Kidney (tissue), 14 donors: ENCODE data around the gene ARSI. TPM values are rescaled to one million over a fixed set of nuclear protein-coding genes. Genes with fewer than 3 reads are reported as not detected.

Source experiments
- DNase-seq, 5 donors: peaks; one replicate each; pipeline ENCODE4 v3.0.0-alpha.2; 2013 to 2020
- FAIRE-seq: peaks from 2 replicates; lab custom pipeline; 2012; peaks lifted over from hg19 to GRCh38; lab: Jason Lieb, UNC
- H3K27ac ChIP-seq, 2 donors: one replicate each; pipeline ENCODE4 v1.7.0; 2013; ENCODE audit warnings: low read depth in 2 of 2, low read length in 2 of 2, inconsistent platforms in 1 of 2
- H3K27me3 ChIP-seq: one replicate; pipeline ENCODE4 v1.7.1; 2013; ENCODE audit warnings: low read length, inconsistent platforms; ENCODE audit not compliant: control insufficient read depth, insufficient read depth
- H3K36me3 ChIP-seq, 3 donors: one replicate each; pipeline versions ENCODE4 v1.7.0 to v1.7.1; 2013; ENCODE audit warnings: low read length in 3 of 3, control low read depth in 1 of 3, inconsistent platforms in 1 of 3; ENCODE audit not compliant: insufficient read depth in 3 of 3, control insufficient read depth in 2 of 3
- H3K4me1 ChIP-seq, 3 donors: one replicate each; pipeline versions ENCODE4 v1.7.0 to v1.7.1; 2013; ENCODE audit warnings: low read length in 3 of 3, inconsistent platforms in 1 of 3, low read depth in 1 of 3; ENCODE audit not compliant: control insufficient read depth in 2 of 3, insufficient read depth in 2 of 3
- H3K4me3 ChIP-seq, 3 donors: one replicate each; pipeline versions ENCODE4 v1.7.0 to v1.8.1; 2013; ENCODE audit warnings: low read length in 3 of 3, control low read depth in 1 of 3, inconsistent platforms in 1 of 3
- H3K9ac ChIP-seq, 3 donors: one replicate each; pipeline versions ENCODE4 v1.7.0 to v1.7.1; 2013; ENCODE audit warnings: low read length in 3 of 3, control low read depth in 1 of 3, inconsistent platforms in 1 of 3
- H3K9me3 ChIP-seq, 3 donors: one replicate each; pipeline versions ENCODE4 v1.7.0 to v1.7.1; 2013; ENCODE audit warnings: low read length in 3 of 3, control low read depth in 1 of 3, inconsistent platforms in 1 of 3; ENCODE audit not compliant: control insufficient read depth in 2 of 3, insufficient read depth in 1 of 3
- CTCF ChIP-seq: IDR thresholded peaks from 3 replicates; pipeline ENCODE4 v1.5.1; 2012; ENCODE audit warnings: mild to moderate bottlenecking, moderate library complexity, borderline replicate concordance; ENCODE audit not compliant: insufficient read depth; ENCODE audit errors: extremely low read depth
- intact Hi-C: fragments of 100-400 bp; cut with DNase I; formaldehyde crosslinking; loops from one replicate; pipeline ENCODE4 v1.11.1; 2022
- polyA plus RNA-seq: library from polyadenylated mRNA; stranded (reverse); fragments of 350-450 nt; fragmentation: Illumina TruSeq; extraction: RNeasy Lipid Tissue Mini Kit (QIAGEN cat#74804); gene quantifications from one replicate; pipeline ENCODE4 v1.2.3, GENCODE V29; 2014; ENCODE audit warnings: low read depth, low replicate concordance; ENCODE audit not compliant: insufficient read depth
- total RNA-seq: library from RNA; stranded (reverse); fragmentation: NEBNext Ultra II Directional; extraction: Animal tissue kit (Norgen Biotek cat#: 25700); gene quantifications from one replicate; pipeline ENCODE4 v1.2.1, GENCODE V29; 2021
- donor health status: control.
- donor health status: control.
- donor health status: control.
- donor health status: control.
- donor health status: control.
- donor health status: DM: yes; HTN: yes; CAD: no.
- donor health status: Normal renal cell carcinoma (clear cell type).

ARSI gene
- total and polyA plus RNA-seq, 2 donors from 2014 or later = 0.57 to 1.1 TPM

- H3K27me3 ChIP-seq = no peaks in the 10 kb centered on the region
- H3K27ac ChIP-seq = no peak overlapping the region
- no peak overlapping the region for H3K4me3 ChIP-seq
- FAIRE-seq = no peak
- TF ChIP-seq CTCF = no peak
- no peak overlapping the region for H3K9ac ChIP-seq
- H3K4me1 ChIP-seq = peaks cover 0 to 2% (median 0%) of the 10 kb centered on the region in 3 donors
- H3K36me3 ChIP-seq = no peaks in the 10 kb centered on the region
- H3K9me3 ChIP-seq = no peaks in the 10 kb centered on the region
- no peak for DNase-seq
- intact Hi-C loops = no loop called here
These were observed 12.5 kb upstream of the ARSI start for GRCh38 chr5:150315245-150315644.

- Histone ChIP-seq H3K36me3 (no peaks in the 10 kb centered on the region), H3K4me1 (no peaks in the 10 kb centered on the region), H3K27ac (no peak overlapping the region), H3K9me3 (no peaks in the 10 kb centered on the region), H3K9ac (no peak overlapping the region), H3K4me3 (no peak overlapping the region), H3K27me3 (no peaks in the 10 kb centered on the region)
- TF ChIP-seq CTCF = no peak
- intact Hi-C loops = no loop called here
- DNase-seq (no peak), FAIRE-seq (no peak)
These were observed 11.4 kb upstream of the ARSI start for GRCh38 chr5:150313921-150314716.

GRCh38 chr5:150313501-150313900 is 10.8 kb upstream of the ARSI start:
- no peaks in the 10 kb centered on the region for H3K4me1 ChIP-seq
- DNase-seq (no peak), FAIRE-seq (no peak)
- H3K9ac ChIP-seq = no peak overlapping the region
- H3K4me3 ChIP-seq = no peak overlapping the region
- H3K9me3 ChIP-seq = no peaks in the 10 kb centered on the region
- no peaks in the 10 kb centered on the region for H3K36me3 ChIP-seq
- H3K27me3 ChIP-seq = no peaks in the 10 kb centered on the region
- TF ChIP-seq CTCF = no peak
- intact Hi-C loops = no loop called here
- H3K27ac ChIP-seq = no peak overlapping the region

- FAIRE-seq (no peak), DNase-seq (no peak)
- Histone ChIP-seq H3K27me3 (no peaks in the 10 kb centered on the region), H3K9me3 (no peaks in the 10 kb centered on the region), H3K9ac (no peak overlapping the region), H3K4me3 (no peak overlapping the region), H3K4me1 (no peaks in the 10 kb centered on the region), H3K36me3 (no peaks in the 10 kb centered on the region), H3K27ac (no peak overlapping the region)
- intact Hi-C loops = no loop called here
- no peak for TF ChIP-seq CTCF
These were observed 9.8 kb upstream of the ARSI start for GRCh38 chr5:150312518-150312917.
